Measurements from ENCODE around the gene GUCY2C.

GRCh38 chr12:14611640-14612203, 84.7 kb downstream of the GUCY2C start:
- TF ChIP-seq CTCF (IDR thresholded peaks at IDR 0.05; ENCODE audit: extremely low read depth in 1 of 2, insufficient read depth in 1 of 2, low read depth in 1 of 2, low read length in 2 of 2) = no peak
- TF ChIP-seq POLR2A (IDR thresholded peaks at IDR 0.05; ENCODE audit: low read depth, low read length) = no peak
- no peak for TF ChIP-seq MYC (IDR thresholded peaks at IDR 0.05; ENCODE audit: low read depth, low read length)
- no peak for TF ChIP-seq EZH2 (IDR thresholded peaks at IDR 0.05; ENCODE audit: borderline replicate concordance, low read depth, low read length, severe bottlenecking)
- TF ChIP-seq JUN (IDR thresholded peaks at IDR 0.05; ENCODE audit: borderline replicate concordance, insufficient read depth, insufficient read length, low read depth) = no peak

Data from endothelial cell of umbilical vein (primary cell).